Lower lobe of right lung (tissue), 2 donors: ENCODE measurements around the gene SCAI. TPM values are rescaled to one million over a fixed set of nuclear protein-coding genes. Genes with fewer than 3 reads are reported as not detected.

Experiments used
- ATAC-seq, 2 donors: fragments of 200-7000 bp; cut with Tn5 transposase; one replicate each; pipeline ENCODE4 v1.9.1; 2020 to 2022; ENCODE audit warnings: mild to moderate bottlenecking in 2 of 2, moderate library complexity in 2 of 2
- DNase-seq: peaks from one replicate; pipeline ENCODE4 v3.0.0-alpha.2; 2020
- H3K27ac ChIP-seq: fragments of 200-600 bp; one replicate; pipeline ENCODE4 v1.8.0; 2022
- H3K27me3 ChIP-seq: fragments of 200-600 bp; one replicate; pipeline ENCODE4 v1.8.0; 2022; ENCODE audit warnings: low read depth
- H3K36me3 ChIP-seq: fragments of 200-600 bp; one replicate; pipeline ENCODE4 v1.8.0; 2022; ENCODE audit warnings: mild to moderate bottlenecking
- H3K4me1 ChIP-seq: fragments of 200-600 bp; one replicate; pipeline ENCODE4 v1.8.0; 2022
- H3K4me3 ChIP-seq: fragments of 200-600 bp; one replicate; pipeline ENCODE4 v1.8.0; 2022; ENCODE audit warnings: mild to moderate bottlenecking
- H3K9me3 ChIP-seq: fragments of 200-600 bp; one replicate; pipeline ENCODE4 v1.8.0; 2022
- intact Hi-C: fragments of 100-400 bp; cut with DNase I; formaldehyde crosslinking; loops from one replicate; pipeline ENCODE4 v1.11.0; 2022
- total RNA-seq: library from RNA; stranded (reverse); fragmentation: NEBNext Ultra II Directional; extraction: Animal tissue kit (Norgen Biotek cat#: 25700); gene quantifications from one replicate; pipeline ENCODE4 v1.2.1, GENCODE V29; 2021
- TF ChIP-seq, protein P1 (sequence below): fragments of 200-600 bp; IDR thresholded peaks from one replicate; pipeline ENCODE4 v1.8.0; 2022; ENCODE audit warnings: antibody characterized with exemption, mild to moderate bottlenecking
- donor health status: DM: no; HTN: yes; CAD: no; lungs with severe emphysema.

The SCAI gene
- total RNA-seq, 1 donor from 2014 or later: 22.3 TPM

DNA sequence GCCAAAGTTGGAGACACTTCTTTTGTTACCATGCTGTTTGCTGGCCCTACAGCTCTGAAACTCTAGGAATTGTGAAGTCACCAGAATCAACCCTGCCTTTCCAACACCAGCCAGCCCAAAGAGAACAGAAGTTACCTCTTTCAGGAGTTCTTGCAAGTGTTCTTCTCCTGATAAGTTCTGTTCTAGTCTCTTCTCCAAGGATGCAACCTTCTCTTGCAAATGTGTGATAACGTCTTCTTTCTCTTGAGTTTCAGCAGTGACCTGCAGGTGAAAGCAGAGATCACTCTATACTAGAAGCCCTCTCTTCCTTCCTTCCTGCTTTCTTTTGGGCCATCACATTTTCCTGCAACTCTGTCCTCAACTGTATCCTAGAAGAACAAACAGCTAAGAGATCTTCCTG is 231.6 kb downstream of the SCAI start:
- Histone ChIP-seq H3K4me1 (no peaks in the 10 kb centered on the region), H3K27me3 (no peaks in the 10 kb centered on the region), H3K36me3 (peaks cover 84% of the 10 kb centered on the region), H3K4me3 (no peak overlapping the region), H3K27ac (no peak overlapping the region), H3K9me3 (no peaks in the 10 kb centered on the region)
- TF ChIP-seq, protein P1, sequence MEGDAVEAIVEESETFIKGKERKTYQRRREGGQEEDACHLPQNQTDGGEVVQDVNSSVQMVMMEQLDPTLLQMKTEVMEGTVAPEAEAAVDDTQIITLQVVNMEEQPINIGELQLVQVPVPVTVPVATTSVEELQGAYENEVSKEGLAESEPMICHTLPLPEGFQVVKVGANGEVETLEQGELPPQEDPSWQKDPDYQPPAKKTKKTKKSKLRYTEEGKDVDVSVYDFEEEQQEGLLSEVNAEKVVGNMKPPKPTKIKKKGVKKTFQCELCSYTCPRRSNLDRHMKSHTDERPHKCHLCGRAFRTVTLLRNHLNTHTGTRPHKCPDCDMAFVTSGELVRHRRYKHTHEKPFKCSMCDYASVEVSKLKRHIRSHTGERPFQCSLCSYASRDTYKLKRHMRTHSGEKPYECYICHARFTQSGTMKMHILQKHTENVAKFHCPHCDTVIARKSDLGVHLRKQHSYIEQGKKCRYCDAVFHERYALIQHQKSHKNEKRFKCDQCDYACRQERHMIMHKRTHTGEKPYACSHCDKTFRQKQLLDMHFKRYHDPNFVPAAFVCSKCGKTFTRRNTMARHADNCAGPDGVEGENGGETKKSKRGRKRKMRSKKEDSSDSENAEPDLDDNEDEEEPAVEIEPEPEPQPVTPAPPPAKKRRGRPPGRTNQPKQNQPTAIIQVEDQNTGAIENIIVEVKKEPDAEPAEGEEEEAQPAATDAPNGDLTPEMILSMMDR: no peak
- ATAC-seq (no peak), DNase-seq (no peak)
- intact Hi-C loops: no loop called here

DNA sequence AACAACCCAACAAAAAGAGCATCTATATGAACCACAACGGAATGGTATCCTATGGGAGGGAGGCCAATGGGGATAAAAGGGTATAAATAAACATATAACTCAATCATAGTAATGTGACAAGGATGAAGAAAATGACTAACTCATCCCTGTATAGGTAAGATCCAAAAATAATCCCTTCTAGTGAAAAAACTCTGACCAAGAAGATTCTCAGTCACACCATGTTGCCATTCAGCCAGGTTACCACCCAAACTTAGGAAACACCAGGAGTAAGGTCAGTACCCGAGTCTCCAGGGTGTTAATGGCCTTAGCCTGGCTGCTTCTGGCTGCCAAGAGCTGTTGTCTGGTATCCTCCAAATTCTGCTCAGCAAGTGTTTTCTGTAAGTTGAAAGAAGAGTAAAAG is 235.2 kb downstream of the SCAI start:
- no peak for ATAC-seq
- Histone ChIP-seq H3K27ac (no peak overlapping the region), H3K4me1 (no peaks in the 10 kb centered on the region), H3K9me3 (no peaks in the 10 kb centered on the region), H3K27me3 (no peaks in the 10 kb centered on the region), H3K36me3 (peaks cover 93% of the 10 kb centered on the region), H3K4me3 (no peak overlapping the region)
- intact Hi-C loops: no loop called here
- TF ChIP-seq, protein P1: no peak
- DNase-seq: no peak

DNA sequence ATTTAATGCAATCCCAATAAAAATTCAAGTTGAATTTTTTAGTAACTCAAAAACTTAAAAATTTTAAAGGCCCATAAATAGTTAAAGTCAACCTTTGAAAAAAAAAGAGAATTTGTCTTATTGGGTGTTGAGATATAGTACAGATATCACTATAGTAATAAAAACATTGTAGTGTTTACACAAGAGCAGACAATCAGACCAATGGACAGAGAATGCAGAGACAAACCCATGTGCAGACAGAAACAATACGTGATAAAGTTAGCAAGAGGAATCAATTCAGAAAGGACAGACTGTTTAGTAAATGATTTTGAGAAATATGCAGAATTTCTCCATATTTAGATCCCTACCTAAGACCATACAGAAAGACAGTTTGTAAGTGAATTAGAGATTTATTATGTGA is 236.4 kb downstream of the SCAI start:
- Histone ChIP-seq H3K36me3 (peaks cover 93% of the 10 kb centered on the region), H3K9me3 (no peaks in the 10 kb centered on the region), H3K4me1 (no peaks in the 10 kb centered on the region), H3K4me3 (no peak overlapping the region), H3K27ac (no peak overlapping the region), H3K27me3 (no peaks in the 10 kb centered on the region)
- intact Hi-C loops: no loop called here
- ATAC-seq (no peak), DNase-seq (no peak)
- TF ChIP-seq, protein P1: no peak

DNA sequence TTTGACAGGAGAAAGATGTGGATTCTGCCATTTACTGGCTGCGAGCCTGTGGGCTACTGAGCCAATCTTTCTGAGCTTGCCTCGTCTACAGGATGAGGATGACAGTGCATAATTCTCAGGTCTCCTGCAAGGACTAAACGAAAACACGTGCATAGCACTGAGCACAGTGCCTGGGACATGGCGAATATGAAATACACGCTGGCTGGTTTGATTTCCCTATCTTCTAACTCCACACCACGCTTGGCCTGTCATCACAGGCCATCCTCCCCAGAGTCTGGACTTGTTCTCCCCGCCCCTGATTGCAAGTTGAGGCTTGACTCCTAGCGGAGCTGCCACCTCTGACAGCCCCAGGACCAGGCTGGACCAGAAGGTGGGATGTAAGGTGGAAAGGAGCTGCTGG is 243.5 kb downstream of the SCAI start:
- ATAC-seq: no peak

DNA sequence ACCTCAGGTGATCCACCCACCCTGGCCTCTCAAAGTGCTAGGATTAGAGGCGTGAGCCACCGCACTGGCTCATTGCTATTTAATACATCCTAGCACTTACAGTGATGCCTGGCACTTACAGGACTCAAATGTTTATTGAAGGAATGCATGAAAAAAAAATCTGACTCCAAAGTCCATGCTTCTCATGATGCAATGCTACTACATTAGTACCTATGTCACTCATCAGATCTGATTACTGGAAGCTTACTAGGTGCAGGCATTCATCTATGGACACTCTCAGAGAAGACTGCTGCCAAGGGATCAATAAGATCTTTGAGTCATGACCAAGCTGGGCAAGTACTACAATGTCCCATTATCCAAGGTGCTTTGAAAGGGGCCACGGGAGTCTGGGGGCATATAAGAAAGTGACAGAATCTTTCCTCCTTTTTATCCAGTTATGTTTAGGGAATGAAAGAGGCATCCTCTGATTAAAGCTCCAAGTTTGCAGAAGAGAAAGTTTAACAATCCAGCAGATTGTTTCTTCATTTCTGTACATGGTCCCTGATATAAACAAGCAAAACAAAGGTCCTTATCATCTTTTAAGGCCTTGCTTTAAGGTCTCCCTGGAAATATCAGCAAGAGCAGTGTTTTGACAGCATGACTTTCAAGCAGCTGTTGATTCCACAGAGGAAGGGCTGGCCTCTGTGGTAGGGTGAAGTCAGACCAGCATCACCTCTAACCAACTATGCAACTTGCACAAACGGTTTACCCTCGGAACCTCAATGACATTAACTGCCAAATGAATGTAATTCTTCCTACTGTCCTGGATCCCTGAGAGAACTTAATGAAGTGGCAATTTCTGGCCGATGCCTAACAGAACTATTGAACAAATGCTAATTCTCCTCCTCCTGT is 245.5 kb downstream of the SCAI start:
- TF ChIP-seq, protein P1: no peak
- Histone ChIP-seq H3K9me3 (no peaks in the 10 kb centered on the region), H3K4me1 (no peaks in the 10 kb centered on the region), H3K27ac (no peak overlapping the region), H3K27me3 (no peaks in the 10 kb centered on the region), H3K36me3 (peaks cover 79% of the 10 kb centered on the region), H3K4me3 (no peak overlapping the region)
- intact Hi-C loops: no loop called here
- ATAC-seq: no peak
- DNase-seq: no peak

More for the DNA sequence above, 243.5 kb downstream of the SCAI start:
- H3K4me1 ChIP-seq: no peaks in the 10 kb centered on the region
- no peak for DNase-seq
- TF ChIP-seq, protein P1: no peak
- H3K27me3 ChIP-seq: no peaks in the 10 kb centered on the region
- no peak overlapping the region for H3K27ac ChIP-seq
- H3K36me3 ChIP-seq: peaks cover 76% of the 10 kb centered on the region
- H3K4me3 ChIP-seq: no peak overlapping the region
- H3K9me3 ChIP-seq: no peaks in the 10 kb centered on the region
- intact Hi-C loops: no loop called here
